Activated CD8-positive, alpha-beta memory T cell treated with anti-CD3 and anti-CD28 coated beads, Interleukin-2, amount 50 U/mL, for 1 hour (primary cell): ENCODE measurements around the gene TMEM11.

Experiments used
- DNase-seq: peaks from one replicate; pipeline ENCODE4 v3.0.0-alpha.2; 2020; ENCODE audit errors: extremely low read depth

The TMEM11 gene

DNA sequence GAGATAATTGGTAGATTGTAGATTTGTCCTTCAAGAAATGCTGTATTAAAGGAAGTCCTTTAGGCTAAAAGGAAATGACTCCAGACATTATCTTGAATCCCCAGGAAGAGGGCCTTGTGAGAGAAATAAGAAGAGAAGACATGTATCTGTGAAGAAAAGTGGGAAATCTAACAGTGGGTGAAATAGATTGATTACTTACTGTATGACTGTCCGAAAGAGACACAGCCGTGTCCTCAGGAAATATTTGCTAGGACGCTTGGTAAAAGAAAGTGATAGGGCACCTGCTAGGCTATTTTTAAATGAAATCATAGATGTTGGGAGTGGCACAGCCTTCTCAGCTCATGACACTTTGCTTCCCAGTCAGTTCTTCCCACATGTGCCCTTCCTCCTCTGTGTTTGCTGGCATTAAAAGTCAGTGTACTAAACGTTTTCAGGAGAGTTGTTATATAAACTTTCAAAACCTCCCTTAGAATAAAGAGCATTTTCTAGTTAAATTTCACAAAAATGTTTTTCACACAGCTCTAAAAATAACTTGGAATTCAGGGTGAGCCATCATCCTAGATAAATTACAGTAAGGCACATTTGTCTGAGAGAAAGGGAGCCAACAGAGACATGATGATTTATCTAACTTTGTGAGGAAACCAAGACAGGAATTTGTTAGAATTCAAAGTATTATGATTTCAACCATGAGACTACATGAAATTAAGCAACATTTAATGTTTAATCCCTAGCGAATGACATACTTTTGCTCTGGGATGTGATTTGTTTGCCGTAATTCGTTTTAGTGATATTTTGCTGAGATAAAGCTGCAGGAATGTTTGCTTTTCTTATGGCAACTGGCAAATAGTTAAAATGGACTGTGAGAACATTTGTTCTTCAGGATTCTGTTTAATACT lies 52.2 kb downstream of the TMEM11 start:
- no peak for DNase-seq

GRCh38 chr17:21160401-21160800 lies 53.6 kb downstream of the TMEM11 start:
- DNase-seq = no peak

GRCh38 chr17:21157586-21158370 lies 56.2 kb downstream of the TMEM11 start:
- DNase-seq = no peak

GRCh38 chr17:21152731-21153130 lies 61.2 kb downstream of the TMEM11 start:
- DNase-seq = no peak

GRCh38 chr17:21149621-21150020 lies 64.3 kb downstream of the TMEM11 start:
- DNase-seq = no peak
